HG03354 (cell line): ENCODE results near the gene C1GALT1.

Source experiments
- ATAC-seq: cut with Tn5 transposase; IDR thresholded peaks from one replicate; pipeline ENCODE4 v1.9.1; 2021; ENCODE audit warnings: mild to moderate bottlenecking; ENCODE audit not compliant: unreplicated experiment, poor library complexity, severe bottlenecking

Gene C1GALT1

DNA sequence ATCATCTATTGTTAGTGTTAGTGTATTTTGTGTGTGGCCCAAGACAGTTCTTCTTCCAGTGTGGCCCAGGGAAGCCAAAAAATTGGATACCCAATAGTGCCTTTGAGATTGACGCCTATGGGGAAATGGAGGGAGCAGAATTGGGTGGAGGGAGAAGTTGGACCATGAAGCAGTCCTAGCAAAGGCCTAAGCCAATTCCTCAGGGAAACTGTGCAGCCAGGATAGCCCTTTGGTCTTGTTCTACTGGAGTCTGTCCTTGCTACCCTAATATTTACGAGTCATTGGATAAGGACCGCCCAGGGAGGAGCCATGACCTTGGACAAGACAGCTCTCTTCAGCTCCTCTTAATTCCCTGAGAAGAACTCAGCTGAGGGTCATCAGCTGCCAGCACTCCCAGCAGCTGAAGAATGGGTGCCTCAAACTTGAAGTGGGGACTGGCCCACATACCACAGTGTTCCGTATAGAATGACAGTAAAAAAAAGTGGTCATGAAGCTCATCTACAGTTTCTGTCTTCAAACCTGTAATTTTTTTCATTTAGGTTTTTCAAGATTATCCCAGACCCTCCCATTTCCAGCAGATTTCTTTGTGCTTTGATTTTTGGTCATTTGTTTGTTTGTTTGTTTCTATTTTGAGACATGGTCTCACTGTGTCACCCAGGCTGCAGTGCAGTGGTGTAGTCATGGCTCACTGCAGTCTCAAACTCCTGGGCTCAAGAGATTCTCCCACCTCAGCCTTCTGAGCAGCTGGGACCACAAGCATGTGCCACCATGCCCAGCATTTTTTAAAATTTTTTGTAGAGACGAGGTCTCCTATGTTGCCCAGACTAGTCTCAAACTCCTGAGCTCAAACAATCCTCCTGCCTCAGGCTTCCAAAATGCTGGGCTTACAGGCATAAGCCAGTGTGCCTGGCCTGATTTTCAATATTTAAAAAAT lies 81.2 kb downstream of the C1GALT1 start:
- no peak for ATAC-seq

DNA sequence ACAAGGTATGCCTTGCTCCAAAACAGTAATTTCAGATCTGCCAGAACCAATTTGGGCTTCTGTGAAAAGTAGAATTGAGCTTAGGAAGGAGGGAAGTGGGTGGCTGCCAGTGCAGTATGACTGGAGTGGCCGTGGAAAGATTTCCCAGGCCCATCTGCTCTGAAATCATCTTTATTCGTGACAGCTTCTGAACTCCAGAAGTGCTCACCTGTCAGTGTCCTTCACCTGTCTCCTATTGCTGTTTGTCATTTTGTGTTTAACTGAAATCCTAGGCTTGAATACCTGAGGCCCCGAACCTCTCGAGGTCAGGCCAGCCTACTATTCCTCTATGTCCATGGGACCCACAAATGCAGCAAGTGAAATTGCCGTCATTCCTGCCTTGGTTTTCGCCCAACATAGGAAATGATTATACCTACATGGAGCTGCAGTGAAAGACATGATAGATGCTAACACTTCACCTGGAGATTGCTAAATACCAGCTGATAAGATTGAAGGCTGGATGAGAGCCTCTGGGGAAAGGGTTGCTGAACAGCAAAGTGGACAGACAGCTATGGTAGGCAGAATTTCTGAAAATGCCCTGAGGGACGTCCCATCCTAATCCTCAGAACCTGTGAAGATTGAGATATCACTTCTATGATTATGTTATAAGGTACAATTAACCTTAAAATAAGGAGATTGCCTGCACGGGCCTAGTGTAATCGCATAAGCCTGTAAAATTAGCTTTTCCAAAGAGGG lies 82.1 kb downstream of the C1GALT1 start:
- no peak for ATAC-seq

- ATAC-seq: no peak
These were observed 83.0 kb downstream of the C1GALT1 start for GRCh38 chr7:7265081-7266075.

DNA sequence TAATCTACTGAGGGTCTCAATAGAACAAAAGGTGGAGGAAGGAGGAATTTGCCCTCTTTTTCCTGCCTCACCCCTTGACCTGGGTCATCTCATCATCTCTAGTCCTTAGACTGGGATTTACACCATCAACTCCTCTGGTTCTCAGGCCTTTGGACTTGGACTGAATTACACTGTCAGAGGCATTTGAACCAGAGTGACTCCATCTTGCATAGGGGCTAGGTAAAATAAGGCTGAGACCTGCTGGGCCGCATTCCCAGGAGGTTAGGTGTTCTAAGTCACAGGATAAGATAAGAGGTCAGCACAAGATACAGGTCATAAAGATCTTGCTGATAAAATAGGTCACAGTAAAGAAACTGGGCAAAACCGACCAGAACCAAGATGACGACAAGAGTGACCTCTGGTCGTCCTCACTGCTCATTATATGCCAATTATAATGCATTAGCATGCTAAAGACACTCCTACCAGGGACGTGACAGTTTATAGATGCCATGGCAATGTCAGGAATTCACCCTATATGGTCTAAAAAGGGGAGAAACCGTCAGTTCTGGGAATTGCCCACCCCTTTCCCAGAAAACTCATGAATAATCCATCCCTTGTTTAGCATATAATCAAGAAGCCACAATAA lies 84.0 kb downstream of the C1GALT1 start:
- ATAC-seq: no peak

DNA sequence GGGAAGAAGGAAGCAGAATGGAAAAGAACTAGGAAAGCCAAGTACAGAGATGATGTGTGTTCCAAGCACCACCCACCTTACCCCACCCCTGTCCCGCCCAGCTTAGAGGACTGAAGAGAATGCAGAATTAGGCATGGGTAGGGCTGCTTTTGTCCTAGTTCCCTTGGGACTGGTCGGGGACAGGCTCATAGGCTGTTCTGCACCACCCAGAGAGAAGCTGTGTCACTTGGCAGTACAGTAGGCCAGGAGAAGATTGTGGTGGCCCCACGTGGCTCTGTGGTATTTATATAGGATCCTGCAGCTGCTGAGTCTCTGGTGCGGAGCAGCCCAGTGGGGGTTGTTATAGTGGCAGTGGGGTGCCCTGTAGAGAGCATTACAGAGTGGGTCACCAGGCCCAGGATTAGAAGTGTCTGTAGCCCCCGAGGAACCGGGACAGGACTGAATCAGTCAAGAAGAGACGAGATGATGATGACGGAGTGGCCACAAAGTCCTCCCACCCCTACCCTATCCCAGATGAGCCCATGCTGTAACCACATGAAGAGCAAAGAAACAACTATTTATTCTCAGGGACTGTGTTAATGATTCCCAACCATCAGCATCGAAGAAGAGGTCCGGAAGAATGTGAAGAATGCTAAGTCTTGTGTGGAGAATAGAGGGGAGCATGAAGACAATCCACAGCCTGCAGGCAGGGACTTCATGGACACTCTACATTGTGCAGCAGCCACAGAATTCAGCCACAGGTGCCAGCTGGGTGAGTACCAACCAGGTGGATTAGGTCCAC lies 88.9 kb downstream of the C1GALT1 start:
- no peak for ATAC-seq

- no peak for ATAC-seq
These were observed 90.0 kb downstream of the C1GALT1 start for GRCh38 chr7:7272294-7272693.

GRCh38 chr7:7274782-7275181 lies 92.4 kb downstream of the C1GALT1 start:
- ATAC-seq: no peak

DNA sequence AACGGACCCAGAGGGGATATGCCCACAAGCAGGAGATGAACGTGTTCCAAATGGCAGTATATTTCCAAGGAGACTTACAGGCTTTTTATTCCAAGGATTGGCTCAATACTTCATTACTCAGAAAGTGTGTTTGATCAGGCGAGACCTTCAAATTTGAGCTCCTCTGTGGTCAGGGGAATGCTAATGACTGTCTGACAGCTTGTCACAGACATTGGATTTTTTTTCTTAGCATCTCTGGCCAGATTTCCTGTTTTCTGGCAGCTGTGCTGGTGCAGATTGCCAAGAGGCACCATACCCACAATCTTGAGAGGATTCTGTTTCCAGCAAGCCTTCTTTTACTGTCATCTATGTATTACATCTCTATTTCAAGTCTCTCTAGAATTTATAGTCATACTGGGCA lies 93.8 kb downstream of the C1GALT1 start:
- ATAC-seq: no peak

DNA sequence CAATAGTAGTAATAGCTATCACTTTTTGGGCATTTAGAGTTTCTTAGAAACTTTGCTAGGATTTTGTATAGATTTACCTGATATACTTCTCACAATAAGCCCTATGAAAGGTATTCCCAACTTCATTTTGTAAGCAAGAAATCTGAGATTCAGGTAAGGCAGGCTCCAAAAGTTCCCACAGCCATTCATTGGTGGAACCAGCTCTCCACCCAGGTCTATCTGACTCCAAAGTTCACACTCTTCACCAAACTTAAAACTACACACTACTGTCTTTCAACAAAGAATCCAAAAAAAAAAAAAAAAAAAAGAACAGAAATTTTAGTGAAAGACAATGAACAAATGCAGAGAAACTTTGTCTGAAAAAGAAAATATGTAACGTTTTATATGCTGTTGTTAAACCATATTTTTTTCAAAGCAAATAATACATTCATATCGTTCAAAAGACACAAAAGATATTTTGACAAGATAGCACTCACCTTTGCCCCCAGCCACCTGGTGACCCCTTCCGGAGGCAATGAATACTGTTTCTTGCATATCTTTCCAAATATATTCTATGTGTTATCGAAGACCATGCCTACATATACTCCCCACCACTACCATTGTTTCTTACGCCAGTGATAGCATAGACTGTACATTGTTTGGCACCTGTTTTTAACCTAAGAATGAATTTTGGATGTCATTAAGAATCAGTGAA lies 108.2 kb downstream of the C1GALT1 start:
- no peak for ATAC-seq

GRCh38 chr7:7292085-7292484 lies 109.7 kb downstream of the C1GALT1 start:
- no peak for ATAC-seq

DNA sequence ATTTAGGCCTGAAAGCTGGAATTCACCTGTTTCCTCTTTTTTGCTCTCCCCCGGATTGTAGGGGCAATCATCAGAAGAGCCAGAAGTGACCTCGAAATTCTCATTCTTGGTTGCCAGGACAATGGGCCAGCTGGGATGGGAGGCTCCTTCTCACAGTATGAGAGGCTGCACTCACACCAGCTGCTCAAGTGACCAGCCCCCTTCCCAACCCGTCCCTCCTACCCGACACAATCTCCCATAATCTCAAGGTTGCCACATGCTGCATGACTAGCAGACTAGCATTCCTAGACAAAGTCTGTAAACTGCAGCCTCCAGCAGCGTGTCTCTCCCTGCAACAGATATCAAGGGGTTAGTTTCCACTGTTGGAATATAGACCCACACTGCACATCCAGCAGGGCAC lies 110.3 kb downstream of the C1GALT1 start:
- no peak for ATAC-seq

DNA sequence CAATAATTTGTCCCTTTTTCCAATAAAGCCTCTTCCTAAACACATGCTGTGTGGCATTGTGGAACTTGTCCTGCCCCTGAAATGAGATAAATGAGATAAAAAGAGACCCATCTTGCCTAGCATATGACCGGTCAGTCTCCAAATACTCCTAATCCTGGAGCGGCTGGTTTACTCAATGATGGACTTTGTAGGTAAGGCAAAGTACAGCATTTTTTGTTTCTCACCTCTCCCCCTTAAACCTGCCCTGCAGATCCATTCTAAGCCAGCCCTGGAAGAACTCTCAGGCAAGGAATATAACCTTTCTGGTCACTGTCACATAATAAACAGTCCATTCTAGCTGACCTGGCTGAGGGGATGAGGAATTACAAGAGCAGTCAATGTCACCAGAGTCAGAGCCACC lies 110.7 kb downstream of the C1GALT1 start:
- ATAC-seq: no peak

GRCh38 chr7:7294911-7295310 lies 112.6 kb downstream of the C1GALT1 start:
- ATAC-seq: no peak
